MCF 10A (cell line): ENCODE results near the gene MECR. TPM values are rescaled to one million over a fixed set of nuclear protein-coding genes. Genes with fewer than 3 reads are reported as not detected.

Experiments
- BruUV-seq: library from RNA; stranded (reverse); fragments of 400-500 nt; replicated peaks from 2 replicates; lab custom pipeline; 2021; lab: Mats Ljungman, UMichigan
- CTCF ChIA-PET: fragments of 300-600 bp; sonication (Branson Sonifier 250); formaldehyde crosslinking; extraction: SDS; loops from one replicate; lab custom pipeline; 2021; ENCODE audit warnings: antibody characterized with exemption, inconsistent platforms; lab: Yijun Ruan, JAX
- POLR2A ChIA-PET: fragments of 300-600, 350-650 bp; sonication (Branson Sonifier 250); formaldehyde crosslinking; extraction: SDS; loops from one replicate; lab custom pipeline; 2020; ENCODE audit warnings: antibody characterized with exemption, inconsistent platforms; lab: Yijun Ruan, JAX
- DNase-seq: peaks from one replicate; pipeline ENCODE4 v3.0.0-alpha.2; 2018; ENCODE audit not compliant: unreplicated experiment
- H3K27ac Mint-ChIP-seq: one replicate; pipeline ENCODE4 v1.8.0; 2022; ENCODE audit warnings: mild to moderate bottlenecking, low read depth, mixed read lengths; ENCODE audit not compliant: unreplicated experiment
- H3K27me3 Mint-ChIP-seq: one replicate; pipeline ENCODE4 v1.8.0; 2022; ENCODE audit warnings: mixed read lengths; ENCODE audit not compliant: insufficient read depth, unreplicated experiment
- H3K36me3 Mint-ChIP-seq: one replicate; pipeline ENCODE4 v1.8.0; 2022; ENCODE audit warnings: mild to moderate bottlenecking, moderate library complexity, mixed read lengths; ENCODE audit not compliant: insufficient read depth, unreplicated experiment
- H3K4me1 Mint-ChIP-seq: one replicate; pipeline ENCODE4 v1.8.0; 2022; ENCODE audit warnings: mixed read lengths; ENCODE audit not compliant: insufficient read depth, unreplicated experiment
- H3K4me3 Mint-ChIP-seq: one replicate; pipeline ENCODE4 v1.8.0; 2022; ENCODE audit warnings: mild to moderate bottlenecking, moderate library complexity, mixed read lengths; ENCODE audit not compliant: unreplicated experiment
- H3K9me3 Mint-ChIP-seq: one replicate; pipeline ENCODE4 v1.8.0; 2022; ENCODE audit warnings: mixed read lengths; ENCODE audit not compliant: unreplicated experiment
- CTCF ChIP-seq: fragments of 200-600 bp; IDR thresholded peaks from one replicate; pipeline ENCODE4 v1.8.0; 2022; ENCODE audit warnings: antibody characterized with exemption, mild to moderate bottlenecking; ENCODE audit not compliant: unreplicated experiment
- intact Hi-C: fragments of 100-400 bp; cut with micrococcal nuclease; formaldehyde crosslinking; loops from 2 replicates; pipeline ENCODE4 v1.14.1; 2022
- total RNA-seq: library from RNA; stranded (reverse); gene quantifications from 2 replicates; pipeline ENCODE4 v1.2.3, GENCODE V29; 2022

MECR gene
- total RNA-seq, 1 experiment from 2014 or later: 59.1 TPM

GRCh38 chr1:29180497-29181412 is 50.0 kb downstream of the MECR start:
- intact Hi-C loops: loop anchor here (10.0 kb wide), 1 partner anchor 536 kb away; the partner anchor contains the start of genes RNU11 and TAF12
- ChIA-PET POLR2A (interaction anchor here (0.5 to 5.9 kb wide), 24 partner anchors 10 to 795 kb away, joined by 3 to 60 read pairs (median 6); partner anchors contain the start of genes EPB41, MECR and TAF12), CTCF (interaction anchor here (0.7 to 5.0 kb wide), 10 partner anchors 11 to 299 kb away, joined by 3 to 71 read pairs (median 6); no protein-coding TSS in a partner anchor)
- no peaks in the 10 kb centered on the region for H3K9me3 Mint-ChIP-seq
- no peak for DNase-seq
- peak overlapping the region; percentile 94 for H3K27ac Mint-ChIP-seq
- peaks cover 31% of the 10 kb centered on the region for H3K36me3 Mint-ChIP-seq
- peaks cover 24% of the 10 kb centered on the region for H3K4me1 Mint-ChIP-seq
- peak overlapping the region; percentile 86 for H3K4me3 Mint-ChIP-seq
- TSS peak; percentile 31 for BruUV-seq
- H3K27me3 Mint-ChIP-seq: no peaks in the 10 kb centered on the region
- TF ChIP-seq CTCF: no peak

- no peaks in the 10 kb centered on the region for H3K27me3 Mint-ChIP-seq
- peak overlapping the region; percentile 94 for H3K27ac Mint-ChIP-seq
- H3K4me1 Mint-ChIP-seq: peaks cover 24% of the 10 kb centered on the region
- intact Hi-C loops: loop anchor here (10.0 kb wide), 1 partner anchor 535 kb away; the partner anchor contains the start of genes RNU11 and TAF12
- POLR2A ChIA-PET: interaction anchor here (0.7 to 5.9 kb wide), 13 partner anchors 9 to 538 kb away, joined by 3 to 60 read pairs (median 6); partner anchors contain the start of gene MECR
- peak overlapping the region; percentile 86 for H3K4me3 Mint-ChIP-seq
- CTCF ChIA-PET: interaction anchor here (0.7 to 5.0 kb wide), 4 partner anchors 15 to 298 kb away, joined by 3 to 71 read pairs (median 4); no protein-coding TSS in a partner anchor
- no TSS peak for BruUV-seq
- TF ChIP-seq CTCF: no peak
- H3K36me3 Mint-ChIP-seq: peaks cover 31% of the 10 kb centered on the region
- DNase-seq: no peak
- no peaks in the 10 kb centered on the region for H3K9me3 Mint-ChIP-seq
These were observed 51.0 kb downstream of the MECR start for GRCh38 chr1:29179641-29180184.

GRCh38 chr1:29177022-29177705 is 53.6 kb downstream of the MECR start:
- Mint-ChIP-seq H3K9me3 (no peaks in the 10 kb centered on the region), H3K36me3 (peaks cover 47% of the 10 kb centered on the region)

More at GRCh38 chr1:29177022-29177705, 53.6 kb downstream of the MECR start:
- ChIA-PET POLR2A (interaction anchor here (0.8 to 1.2 kb wide), 2 partner anchors 26 to 53 kb away, joined by 3 to 4 read pairs; partner anchors contain the start of gene MECR), CTCF (no interaction called here)
- Mint-ChIP-seq H3K4me3 (peak overlapping the region; percentile 12), H3K27me3 (no peaks in the 10 kb centered on the region), H3K27ac (peak overlapping the region; percentile 61), H3K4me1 (peaks cover 24% of the 10 kb centered on the region)
- no peak for TF ChIP-seq CTCF
- no peak for DNase-seq
- intact Hi-C loops: no loop called here
- BruUV-seq: no TSS peak
